ENCODE measurements around the gene VCAM1.

The VCAM1 gene, protein sequence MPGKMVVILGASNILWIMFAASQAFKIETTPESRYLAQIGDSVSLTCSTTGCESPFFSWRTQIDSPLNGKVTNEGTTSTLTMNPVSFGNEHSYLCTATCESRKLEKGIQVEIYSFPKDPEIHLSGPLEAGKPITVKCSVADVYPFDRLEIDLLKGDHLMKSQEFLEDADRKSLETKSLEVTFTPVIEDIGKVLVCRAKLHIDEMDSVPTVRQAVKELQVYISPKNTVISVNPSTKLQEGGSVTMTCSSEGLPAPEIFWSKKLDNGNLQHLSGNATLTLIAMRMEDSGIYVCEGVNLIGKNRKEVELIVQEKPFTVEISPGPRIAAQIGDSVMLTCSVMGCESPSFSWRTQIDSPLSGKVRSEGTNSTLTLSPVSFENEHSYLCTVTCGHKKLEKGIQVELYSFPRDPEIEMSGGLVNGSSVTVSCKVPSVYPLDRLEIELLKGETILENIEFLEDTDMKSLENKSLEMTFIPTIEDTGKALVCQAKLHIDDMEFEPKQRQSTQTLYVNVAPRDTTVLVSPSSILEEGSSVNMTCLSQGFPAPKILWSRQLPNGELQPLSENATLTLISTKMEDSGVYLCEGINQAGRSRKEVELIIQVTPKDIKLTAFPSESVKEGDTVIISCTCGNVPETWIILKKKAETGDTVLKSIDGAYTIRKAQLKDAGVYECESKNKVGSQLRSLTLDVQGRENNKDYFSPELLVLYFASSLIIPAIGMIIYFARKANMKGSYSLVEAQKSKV

DNA sequence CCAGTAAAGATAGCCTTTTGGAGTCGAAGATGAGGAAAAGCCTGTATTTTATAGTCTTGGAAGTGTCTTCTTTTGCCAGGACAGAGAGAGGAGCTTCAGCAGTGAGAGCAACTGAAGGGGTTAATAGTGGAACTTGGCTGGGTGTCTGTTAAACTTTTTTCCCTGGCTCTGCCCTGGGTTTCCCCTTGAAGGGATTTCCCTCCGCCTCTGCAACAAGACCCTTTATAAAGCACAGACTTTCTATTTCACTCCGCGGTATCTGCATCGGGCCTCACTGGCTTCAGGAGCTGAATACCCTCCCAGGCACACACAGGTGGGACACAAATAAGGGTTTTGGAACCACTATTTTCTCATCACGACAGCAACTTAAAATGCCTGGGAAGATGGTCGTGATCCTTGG is at the start of gene VCAM1:
VCAM1 (plus strand) TSS at position 253 of the 400 bp plus-strand sequence; CDS start at position 372, 119 bp downstream.
- peaks cover 3% of the 10 kb centered on the region for H3K4me1 ChIP-seq (ENCODE audit: control insufficient read depth, insufficient read depth, low read length)
- H3K9ac ChIP-seq (ENCODE audit: low read length) = no peak within 1 kb of the TSS
- H3K27me3 ChIP-seq (ENCODE audit: control insufficient read depth, insufficient read depth, low read length) = no peaks in the 10 kb centered on the region
- peak within 1 kb of the TSS; percentile 59 for H3K27ac ChIP-seq (ENCODE audit: low read depth, low read length)
- no peaks in the 10 kb centered on the region for H3K36me3 ChIP-seq (ENCODE audit: control insufficient read depth, insufficient read depth, low read length)
- peak within 1 kb of the TSS; percentile 58 for H3K4me3 ChIP-seq (ENCODE audit: low read length)

DNA sequence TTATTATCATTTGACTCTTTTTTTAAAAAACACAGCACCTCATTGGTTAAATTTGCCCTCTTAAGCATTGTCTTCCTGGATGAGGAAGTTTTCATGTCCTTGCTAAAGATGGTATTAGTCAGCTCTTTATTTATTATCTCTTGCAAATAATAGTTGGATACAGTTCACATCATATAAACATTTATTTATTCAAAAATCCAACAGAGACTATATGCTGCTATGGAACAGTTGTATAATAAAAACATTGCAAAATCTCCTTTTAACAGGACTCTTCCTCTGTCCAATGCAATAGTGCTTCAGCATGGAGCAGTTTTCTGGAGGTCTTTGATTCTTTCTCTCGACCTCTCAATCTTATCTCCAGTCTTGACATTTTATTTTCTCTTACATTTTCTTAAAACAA is 49.5 kb upstream of the VCAM1 start:
- Histone ChIP-seq H3K9ac (ENCODE audit: low read length) (no peak overlapping the region), H3K36me3 (ENCODE audit: control insufficient read depth, insufficient read depth, low read length) (no peaks in the 10 kb centered on the region), H3K27ac (ENCODE audit: low read depth, low read length) (no peak overlapping the region), H3K27me3 (ENCODE audit: control insufficient read depth, insufficient read depth, low read length) (no peaks in the 10 kb centered on the region), H3K4me3 (ENCODE audit: low read length) (no peak overlapping the region), H3K4me1 (ENCODE audit: control insufficient read depth, insufficient read depth, low read length) (no peaks in the 10 kb centered on the region)

DNA sequence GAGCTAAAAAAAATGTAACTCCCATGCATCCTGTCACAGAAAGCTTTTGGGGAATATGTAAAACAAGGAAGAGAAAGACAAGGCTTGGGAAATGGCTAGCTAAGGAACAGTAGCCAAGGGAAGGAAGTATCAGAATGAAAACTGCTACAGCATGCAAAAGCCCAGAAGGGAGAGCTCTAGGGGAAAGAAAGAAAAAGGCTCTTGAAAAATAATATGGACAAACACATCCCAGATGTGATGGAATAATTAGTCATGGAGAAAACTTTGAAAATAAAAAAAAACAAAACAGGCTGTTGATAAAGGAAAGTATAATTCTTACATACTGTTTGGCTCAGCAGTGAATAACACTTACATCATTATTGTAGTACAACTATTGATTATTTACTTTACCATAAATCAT is 47.9 kb upstream of the VCAM1 start:
- H3K27me3 ChIP-seq (ENCODE audit: control insufficient read depth, insufficient read depth, low read length) = no peaks in the 10 kb centered on the region
- no peak overlapping the region for H3K27ac ChIP-seq (ENCODE audit: low read depth, low read length)
- no peak overlapping the region for H3K4me3 ChIP-seq (ENCODE audit: low read length)
- no peaks in the 10 kb centered on the region for H3K36me3 ChIP-seq (ENCODE audit: control insufficient read depth, insufficient read depth, low read length)
- no peaks in the 10 kb centered on the region for H3K4me1 ChIP-seq (ENCODE audit: control insufficient read depth, insufficient read depth, low read length)
- no peak overlapping the region for H3K9ac ChIP-seq (ENCODE audit: low read length)

DNA sequence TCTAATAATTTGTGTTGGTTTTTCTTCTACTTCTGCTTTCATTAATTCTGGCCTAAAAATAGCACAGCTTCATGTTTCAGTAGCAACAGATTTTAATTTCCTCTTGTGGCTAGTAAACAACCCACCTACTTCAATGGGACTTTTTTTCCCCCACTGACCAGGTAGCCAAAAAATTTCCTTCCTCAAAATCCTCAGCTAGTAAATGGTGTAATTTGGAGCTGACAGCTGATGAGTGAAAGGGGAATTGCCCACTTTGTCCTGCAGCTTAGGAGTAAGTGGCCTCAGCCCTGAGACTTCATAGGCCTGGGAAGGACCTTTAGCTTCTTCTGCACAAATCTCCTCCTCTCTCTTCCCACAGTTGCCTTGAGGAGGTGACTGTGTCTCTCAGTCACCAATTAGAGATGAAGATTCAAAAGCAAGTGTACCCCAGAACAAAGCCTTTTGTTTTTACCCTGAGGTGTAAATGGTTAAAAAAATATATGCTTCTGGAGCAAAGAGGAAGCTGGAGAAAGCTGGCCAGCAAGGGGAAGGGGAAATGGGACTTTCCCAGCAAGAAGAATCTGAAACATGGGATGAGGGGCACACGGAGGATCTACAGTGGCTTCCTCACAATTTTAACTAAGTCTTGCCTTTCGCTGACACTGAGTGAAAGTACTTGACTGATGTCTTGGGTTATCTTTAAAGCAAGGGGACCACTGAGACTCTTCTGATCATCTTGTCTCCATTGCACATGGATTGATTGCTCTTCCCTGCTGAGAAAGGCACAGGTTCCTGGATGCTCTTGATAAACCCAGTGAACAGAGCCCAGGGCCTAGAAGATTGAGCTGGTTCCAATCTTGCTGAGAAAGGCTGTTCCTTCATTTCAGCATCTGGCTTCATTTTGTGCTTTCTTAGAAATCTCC is 35.8 kb upstream of the VCAM1 start:
- no peak overlapping the region for H3K4me3 ChIP-seq (ENCODE audit: low read length)
- H3K27ac ChIP-seq (ENCODE audit: low read depth, low read length) = no peak overlapping the region
- no peaks in the 10 kb centered on the region for H3K27me3 ChIP-seq (ENCODE audit: control insufficient read depth, insufficient read depth, low read length)
- H3K36me3 ChIP-seq (ENCODE audit: control insufficient read depth, insufficient read depth, low read length) = no peaks in the 10 kb centered on the region
- H3K9ac ChIP-seq (ENCODE audit: low read length) = no peak overlapping the region
- no peaks in the 10 kb centered on the region for H3K4me1 ChIP-seq (ENCODE audit: control insufficient read depth, insufficient read depth, low read length)

DNA sequence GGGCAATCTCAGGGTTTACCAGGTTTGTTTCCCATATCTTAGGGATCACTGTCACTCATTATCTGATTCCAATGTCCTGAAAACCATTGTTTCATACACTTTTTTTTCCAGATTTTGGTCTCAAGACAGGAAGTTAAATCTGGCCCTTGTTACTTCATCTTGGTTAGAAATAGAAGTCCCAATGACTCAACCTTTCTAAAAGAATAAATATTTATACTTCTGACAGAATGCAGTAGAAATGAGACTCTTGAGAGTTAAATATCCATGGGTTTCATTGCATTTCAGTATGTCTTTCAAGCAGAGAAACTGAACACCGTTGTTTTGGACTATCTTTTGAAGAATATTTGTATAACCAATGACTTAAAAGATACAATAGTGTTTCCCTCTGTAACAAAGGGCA is 19.8 kb upstream of the VCAM1 start:
- H3K9ac ChIP-seq (ENCODE audit: low read length) = no peak overlapping the region
- H3K4me1 ChIP-seq (ENCODE audit: control insufficient read depth, insufficient read depth, low read length) = no peaks in the 10 kb centered on the region
- H3K27me3 ChIP-seq (ENCODE audit: control insufficient read depth, insufficient read depth, low read length) = no peaks in the 10 kb centered on the region
- no peak overlapping the region for H3K4me3 ChIP-seq (ENCODE audit: low read length)
- H3K36me3 ChIP-seq (ENCODE audit: control insufficient read depth, insufficient read depth, low read length) = no peaks in the 10 kb centered on the region
- no peak overlapping the region for H3K27ac ChIP-seq (ENCODE audit: low read depth, low read length)

DNA sequence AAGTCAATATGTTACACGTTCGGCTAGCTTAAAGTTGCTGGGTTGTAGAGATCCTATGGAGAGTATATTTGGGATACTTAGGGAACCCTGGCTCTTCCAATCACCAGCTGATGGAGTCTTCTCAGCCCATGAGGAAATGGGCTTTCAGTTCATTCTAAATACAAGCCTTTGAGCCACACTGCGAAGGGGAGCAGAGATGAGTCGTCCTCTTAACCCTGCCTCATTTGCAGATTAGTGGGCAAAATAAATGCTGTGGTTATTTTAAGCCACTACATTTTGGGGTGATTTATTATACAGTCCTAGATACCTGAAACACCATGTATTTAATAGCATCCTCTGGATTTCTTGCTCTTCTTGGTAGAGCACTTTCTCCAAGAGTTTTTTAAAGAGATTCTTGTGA is 19.0 kb upstream of the VCAM1 start:
- H3K27ac ChIP-seq (ENCODE audit: low read depth, low read length) = no peak overlapping the region
- H3K4me3 ChIP-seq (ENCODE audit: low read length) = no peak overlapping the region
- H3K36me3 ChIP-seq (ENCODE audit: control insufficient read depth, insufficient read depth, low read length) = no peaks in the 10 kb centered on the region
- H3K4me1 ChIP-seq (ENCODE audit: control insufficient read depth, insufficient read depth, low read length) = no peaks in the 10 kb centered on the region
- no peaks in the 10 kb centered on the region for H3K27me3 ChIP-seq (ENCODE audit: control insufficient read depth, insufficient read depth, low read length)
- no peak overlapping the region for H3K9ac ChIP-seq (ENCODE audit: low read length)

DNA sequence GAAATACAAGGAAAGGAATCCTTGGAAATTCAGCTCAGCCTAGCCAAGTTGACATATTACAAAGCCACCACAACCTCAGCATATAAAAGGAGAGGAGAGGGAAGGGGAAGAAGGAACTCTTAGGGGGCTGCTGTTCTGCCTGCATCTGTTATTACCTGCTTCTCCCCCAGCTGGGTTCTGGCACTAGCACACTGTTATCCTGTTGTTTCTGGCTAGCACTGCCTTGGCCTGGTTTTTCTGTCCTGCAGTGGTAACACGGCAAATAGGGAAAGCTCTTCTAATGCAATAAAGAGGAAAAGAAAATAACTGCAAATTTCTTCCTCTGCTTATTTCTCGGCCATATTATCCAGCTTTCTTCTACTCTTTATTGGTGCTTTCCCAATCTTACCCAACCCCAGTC is 16.5 kb upstream of the VCAM1 start:
- Histone ChIP-seq H3K27me3 (ENCODE audit: control insufficient read depth, insufficient read depth, low read length) (no peaks in the 10 kb centered on the region), H3K4me3 (ENCODE audit: low read length) (no peak overlapping the region), H3K9ac (ENCODE audit: low read length) (no peak overlapping the region), H3K36me3 (ENCODE audit: control insufficient read depth, insufficient read depth, low read length) (no peaks in the 10 kb centered on the region), H3K4me1 (ENCODE audit: control insufficient read depth, insufficient read depth, low read length) (no peaks in the 10 kb centered on the region), H3K27ac (ENCODE audit: low read depth, low read length) (no peak overlapping the region)

DNA sequence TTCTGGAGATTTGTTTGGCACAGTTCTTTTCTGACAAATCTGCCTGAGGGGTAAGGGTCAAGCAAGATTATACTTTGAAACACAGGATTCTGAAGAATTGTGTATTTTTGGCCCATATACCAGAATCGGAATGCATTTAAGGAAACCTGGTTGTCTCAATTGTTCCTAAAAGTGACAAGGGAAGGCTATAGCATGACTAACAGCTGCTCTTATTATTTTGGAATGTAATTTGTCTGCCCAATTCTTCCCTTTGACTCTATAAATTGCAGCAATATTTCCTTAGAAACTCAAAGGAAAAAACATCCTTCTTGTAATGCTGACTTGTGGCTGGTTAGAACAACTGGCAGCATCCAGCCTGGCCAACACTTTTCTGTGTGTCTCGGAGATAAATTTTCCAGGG is 15.8 kb upstream of the VCAM1 start:
- no peaks in the 10 kb centered on the region for H3K36me3 ChIP-seq (ENCODE audit: control insufficient read depth, insufficient read depth, low read length)
- no peak overlapping the region for H3K9ac ChIP-seq (ENCODE audit: low read length)
- H3K4me1 ChIP-seq (ENCODE audit: control insufficient read depth, insufficient read depth, low read length) = no peaks in the 10 kb centered on the region
- H3K4me3 ChIP-seq (ENCODE audit: low read length) = no peak overlapping the region
- H3K27ac ChIP-seq (ENCODE audit: low read depth, low read length) = no peak overlapping the region
- H3K27me3 ChIP-seq (ENCODE audit: control insufficient read depth, insufficient read depth, low read length) = no peaks in the 10 kb centered on the region

DNA sequence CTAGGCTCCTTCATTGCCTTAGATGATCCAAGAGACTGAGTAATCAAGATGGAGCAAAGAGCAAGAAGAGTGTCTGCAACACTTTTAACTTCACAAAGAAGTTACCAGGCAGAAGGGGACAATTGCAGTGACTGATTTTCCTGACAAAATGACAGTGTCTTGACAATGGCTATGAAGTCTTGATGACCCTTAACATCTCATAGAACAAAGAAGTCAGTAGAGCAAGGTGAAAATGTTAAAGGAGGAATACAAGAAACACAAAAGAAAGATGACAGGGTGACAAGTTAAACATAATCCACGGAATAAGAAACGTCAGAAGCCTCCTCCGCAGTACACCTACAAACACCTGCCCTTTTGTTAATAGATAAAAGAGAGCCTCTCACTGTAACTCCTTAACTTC is 15.1 kb upstream of the VCAM1 start:
- no peak overlapping the region for H3K27ac ChIP-seq (ENCODE audit: low read depth, low read length)
- no peak overlapping the region for H3K4me3 ChIP-seq (ENCODE audit: low read length)
- no peaks in the 10 kb centered on the region for H3K4me1 ChIP-seq (ENCODE audit: control insufficient read depth, insufficient read depth, low read length)
- no peak overlapping the region for H3K9ac ChIP-seq (ENCODE audit: low read length)
- no peaks in the 10 kb centered on the region for H3K36me3 ChIP-seq (ENCODE audit: control insufficient read depth, insufficient read depth, low read length)
- H3K27me3 ChIP-seq (ENCODE audit: control insufficient read depth, insufficient read depth, low read length) = no peaks in the 10 kb centered on the region

DNA sequence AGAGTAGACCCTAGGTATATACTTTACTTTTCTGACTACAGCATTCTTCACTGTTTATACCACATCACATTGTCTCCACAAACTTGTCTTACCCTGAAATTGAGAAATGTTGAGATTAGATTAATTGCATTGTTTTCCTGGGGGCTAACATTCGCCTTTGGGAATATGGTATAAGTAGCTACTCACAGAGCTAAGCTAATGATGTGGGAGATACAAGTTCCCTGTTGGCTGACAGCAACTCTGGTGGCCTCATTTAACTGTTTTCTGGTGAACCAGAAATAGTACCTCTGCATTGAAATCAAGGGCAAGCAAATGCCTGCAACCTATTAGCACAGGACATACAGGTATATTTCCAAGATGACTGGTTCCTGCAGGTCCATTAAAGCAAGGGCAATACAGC is 13.2 kb upstream of the VCAM1 start:
- Histone ChIP-seq H3K27me3 (ENCODE audit: control insufficient read depth, insufficient read depth, low read length) (no peaks in the 10 kb centered on the region), H3K4me1 (ENCODE audit: control insufficient read depth, insufficient read depth, low read length) (no peaks in the 10 kb centered on the region), H3K4me3 (ENCODE audit: low read length) (no peak overlapping the region), H3K9ac (ENCODE audit: low read length) (no peak overlapping the region), H3K36me3 (ENCODE audit: control insufficient read depth, insufficient read depth, low read length) (no peaks in the 10 kb centered on the region), H3K27ac (ENCODE audit: low read depth, low read length) (no peak overlapping the region)

DNA sequence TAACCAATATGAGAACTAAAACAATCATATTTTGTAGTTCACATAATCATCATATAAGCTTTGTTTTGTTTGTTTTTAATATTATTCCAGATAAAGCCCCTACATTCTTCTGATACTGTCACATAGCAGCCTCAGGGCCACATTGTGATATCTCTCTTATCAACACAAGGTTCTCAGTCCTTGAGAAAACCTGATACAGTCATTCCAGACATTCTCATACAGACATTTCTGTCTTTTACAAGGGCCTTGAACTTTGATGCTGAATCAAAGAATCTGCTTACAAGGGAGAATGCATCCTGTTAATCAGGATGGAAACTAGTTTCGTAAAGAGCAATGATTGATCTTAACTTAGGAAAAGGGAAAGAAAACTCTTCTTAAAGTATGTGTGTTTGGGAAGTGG is 12.7 kb upstream of the VCAM1 start:
- Histone ChIP-seq H3K9ac (ENCODE audit: low read length) (no peak overlapping the region), H3K27me3 (ENCODE audit: control insufficient read depth, insufficient read depth, low read length) (no peaks in the 10 kb centered on the region), H3K36me3 (ENCODE audit: control insufficient read depth, insufficient read depth, low read length) (no peaks in the 10 kb centered on the region), H3K4me1 (ENCODE audit: control insufficient read depth, insufficient read depth, low read length) (no peaks in the 10 kb centered on the region), H3K4me3 (ENCODE audit: low read length) (no peak overlapping the region), H3K27ac (ENCODE audit: low read depth, low read length) (no peak overlapping the region)

DNA sequence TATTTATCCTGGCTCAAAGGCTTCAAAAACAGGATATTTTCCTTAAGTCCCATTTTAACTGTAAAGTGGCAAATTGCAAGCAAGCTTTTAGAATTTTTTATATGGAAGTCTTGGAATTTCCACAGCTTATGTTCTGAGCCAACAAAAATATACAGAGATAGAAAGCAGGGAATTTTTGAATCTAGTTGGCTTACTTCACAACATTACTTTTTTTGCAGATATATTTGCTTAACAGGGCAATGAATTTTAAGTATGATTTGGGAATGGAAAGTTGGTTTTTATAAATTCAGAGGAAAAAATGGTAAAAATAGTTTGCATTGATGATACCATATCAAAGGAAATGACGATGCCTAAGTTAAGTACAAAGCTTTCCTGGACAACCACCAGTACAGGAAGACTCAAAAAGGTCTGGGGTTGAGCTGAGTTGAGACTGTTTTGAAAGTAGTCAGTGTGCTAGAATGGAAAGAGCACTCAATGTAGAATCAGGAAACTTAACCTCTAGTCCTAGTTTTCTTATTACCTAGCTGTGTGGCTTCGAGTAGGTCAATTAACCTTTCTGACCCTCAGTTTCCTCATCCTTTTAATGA is 11.0 kb upstream of the VCAM1 start:
- H3K4me1 ChIP-seq (ENCODE audit: control insufficient read depth, insufficient read depth, low read length) = no peaks in the 10 kb centered on the region
- H3K27me3 ChIP-seq (ENCODE audit: control insufficient read depth, insufficient read depth, low read length) = no peaks in the 10 kb centered on the region
- H3K36me3 ChIP-seq (ENCODE audit: control insufficient read depth, insufficient read depth, low read length) = no peaks in the 10 kb centered on the region
- no peak overlapping the region for H3K27ac ChIP-seq (ENCODE audit: low read depth, low read length)
- H3K9ac ChIP-seq (ENCODE audit: low read length) = no peak overlapping the region
- no peak overlapping the region for H3K4me3 ChIP-seq (ENCODE audit: low read length)
